ENCODE results near the gene RNF40.
A peak's percentile ranks its signal among the peaks of the same experiment; 100 is the strongest.

RNF40 gene

DNA sequence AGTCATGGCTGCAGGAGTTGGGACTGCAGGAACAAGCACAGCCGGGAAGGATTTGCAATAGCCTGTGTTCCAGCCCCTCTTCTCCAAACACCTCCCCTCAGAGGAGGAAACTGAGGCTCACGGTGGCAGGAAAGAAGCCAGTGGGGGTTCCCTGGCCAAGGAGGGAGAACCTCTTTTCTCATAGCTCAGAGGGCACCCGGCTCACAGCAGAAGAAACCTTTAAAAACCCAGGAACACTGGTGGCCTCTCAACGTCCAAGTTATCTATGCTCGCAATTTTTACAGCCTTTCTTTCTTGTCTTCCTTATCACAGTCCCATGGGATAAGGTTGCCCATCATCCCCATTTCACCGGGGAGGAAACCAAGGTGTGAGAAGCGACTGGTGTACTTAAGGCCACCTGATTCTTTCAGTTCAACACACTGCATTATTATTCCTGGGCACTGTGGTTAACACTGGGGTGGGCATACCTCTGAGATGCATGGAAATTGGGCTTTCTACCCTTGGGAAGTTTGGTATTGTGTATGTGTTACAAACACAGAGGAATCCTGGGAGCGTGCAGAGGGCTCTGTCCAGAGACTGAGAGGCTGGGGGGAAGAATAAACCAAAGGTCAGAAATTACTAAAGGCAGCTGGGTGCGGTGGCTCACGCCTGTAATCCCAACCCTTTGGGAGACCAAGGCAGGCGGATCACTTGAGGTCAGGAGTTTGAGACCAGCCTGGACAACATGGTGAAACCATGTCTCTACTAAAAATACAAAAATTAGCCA lies 25.7 kb downstream of the RNF40 start:
- peaks cover 9% of the 10 kb centered on the region for H3K4me1 ChIP-seq (ENCODE audit: insufficient read depth, poor library complexity, severe bottlenecking)
- H3K36me3 ChIP-seq (ENCODE audit: low read depth), result peaks cover 7% of the 10 kb centered on the region
- peak overlapping the region; percentile 76 for H3K27ac ChIP-seq (ENCODE audit: poor library complexity, severe bottlenecking)
- no peaks in the 10 kb centered on the region for H3K9me3 ChIP-seq (ENCODE audit: severe bottlenecking)
- TF ChIP-seq, protein P1, sequence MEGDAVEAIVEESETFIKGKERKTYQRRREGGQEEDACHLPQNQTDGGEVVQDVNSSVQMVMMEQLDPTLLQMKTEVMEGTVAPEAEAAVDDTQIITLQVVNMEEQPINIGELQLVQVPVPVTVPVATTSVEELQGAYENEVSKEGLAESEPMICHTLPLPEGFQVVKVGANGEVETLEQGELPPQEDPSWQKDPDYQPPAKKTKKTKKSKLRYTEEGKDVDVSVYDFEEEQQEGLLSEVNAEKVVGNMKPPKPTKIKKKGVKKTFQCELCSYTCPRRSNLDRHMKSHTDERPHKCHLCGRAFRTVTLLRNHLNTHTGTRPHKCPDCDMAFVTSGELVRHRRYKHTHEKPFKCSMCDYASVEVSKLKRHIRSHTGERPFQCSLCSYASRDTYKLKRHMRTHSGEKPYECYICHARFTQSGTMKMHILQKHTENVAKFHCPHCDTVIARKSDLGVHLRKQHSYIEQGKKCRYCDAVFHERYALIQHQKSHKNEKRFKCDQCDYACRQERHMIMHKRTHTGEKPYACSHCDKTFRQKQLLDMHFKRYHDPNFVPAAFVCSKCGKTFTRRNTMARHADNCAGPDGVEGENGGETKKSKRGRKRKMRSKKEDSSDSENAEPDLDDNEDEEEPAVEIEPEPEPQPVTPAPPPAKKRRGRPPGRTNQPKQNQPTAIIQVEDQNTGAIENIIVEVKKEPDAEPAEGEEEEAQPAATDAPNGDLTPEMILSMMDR (IDR thresholded peaks at IDR 0.05; ENCODE audit: poor library complexity, severe bottlenecking), result no peak
- no peak; the same call in 2 of the 3 replicates for ATAC-seq (ENCODE audit: low read depth)
- DNase-seq (ENCODE audit: low spot score), result no peak
- no peaks in the 10 kb centered on the region for H3K27me3 ChIP-seq (ENCODE audit: insufficient read depth, poor library complexity, severe bottlenecking)
- H3K4me3 ChIP-seq (ENCODE audit: severe bottlenecking), result peak overlapping the region; percentile 99

- ATAC-seq (ENCODE audit: low read depth), result no peak
- TF ChIP-seq, protein P1 (IDR thresholded peaks at IDR 0.05; ENCODE audit: poor library complexity, severe bottlenecking), result no peak
Measured at GRCh38 chr16:30793508-30794069, 31.5 kb downstream of the RNF40 start.

DNA sequence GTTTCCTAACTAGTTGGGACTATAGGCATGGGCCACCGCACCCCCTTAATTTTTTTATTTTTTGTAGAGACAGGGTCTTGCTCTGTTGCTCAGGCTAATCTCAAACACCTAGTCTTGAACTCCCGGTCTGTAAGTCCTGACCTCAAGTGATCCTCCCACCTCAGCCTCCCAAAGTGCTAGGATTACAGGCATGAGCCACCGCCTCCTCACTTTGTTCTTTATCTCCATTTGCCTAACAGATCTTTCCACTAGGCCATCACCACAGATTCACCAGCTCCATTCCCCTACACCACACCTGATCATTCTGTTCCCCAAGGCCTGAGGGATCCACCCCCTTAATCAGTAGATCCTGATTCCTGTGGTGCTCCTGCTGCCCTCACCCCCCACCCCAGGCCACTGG lies 32.5 kb downstream of the RNF40 start:
- TF ChIP-seq, protein P1 (IDR thresholded peaks at IDR 0.05; ENCODE audit: poor library complexity, severe bottlenecking), result no peak
- Histone ChIP-seq H3K36me3 (ENCODE audit: low read depth) (no peaks in the 10 kb centered on the region), H3K27me3 (ENCODE audit: insufficient read depth, poor library complexity, severe bottlenecking) (no peaks in the 10 kb centered on the region), H3K4me1 (ENCODE audit: insufficient read depth, poor library complexity, severe bottlenecking) (no peaks in the 10 kb centered on the region), H3K4me3 (ENCODE audit: severe bottlenecking) (no peak overlapping the region), H3K9me3 (ENCODE audit: severe bottlenecking) (no peaks in the 10 kb centered on the region), H3K27ac (ENCODE audit: poor library complexity, severe bottlenecking) (no peak overlapping the region)
- ATAC-seq (ENCODE audit: low read depth) (no peak), DNase-seq (ENCODE audit: low spot score) (no peak)

More at GRCh38 chr16:30793508-30794069, 31.5 kb downstream of the RNF40 start:
- Histone ChIP-seq H3K9me3 (ENCODE audit: severe bottlenecking) (no peaks in the 10 kb centered on the region), H3K4me3 (ENCODE audit: severe bottlenecking) (no peak overlapping the region), H3K4me1 (ENCODE audit: insufficient read depth, poor library complexity, severe bottlenecking) (no peaks in the 10 kb centered on the region), H3K27ac (ENCODE audit: poor library complexity, severe bottlenecking) (no peak overlapping the region), H3K36me3 (ENCODE audit: low read depth) (no peaks in the 10 kb centered on the region), H3K27me3 (ENCODE audit: insufficient read depth, poor library complexity, severe bottlenecking) (no peaks in the 10 kb centered on the region)
- peak; percentile 60 for DNase-seq (ENCODE audit: low spot score)

DNA sequence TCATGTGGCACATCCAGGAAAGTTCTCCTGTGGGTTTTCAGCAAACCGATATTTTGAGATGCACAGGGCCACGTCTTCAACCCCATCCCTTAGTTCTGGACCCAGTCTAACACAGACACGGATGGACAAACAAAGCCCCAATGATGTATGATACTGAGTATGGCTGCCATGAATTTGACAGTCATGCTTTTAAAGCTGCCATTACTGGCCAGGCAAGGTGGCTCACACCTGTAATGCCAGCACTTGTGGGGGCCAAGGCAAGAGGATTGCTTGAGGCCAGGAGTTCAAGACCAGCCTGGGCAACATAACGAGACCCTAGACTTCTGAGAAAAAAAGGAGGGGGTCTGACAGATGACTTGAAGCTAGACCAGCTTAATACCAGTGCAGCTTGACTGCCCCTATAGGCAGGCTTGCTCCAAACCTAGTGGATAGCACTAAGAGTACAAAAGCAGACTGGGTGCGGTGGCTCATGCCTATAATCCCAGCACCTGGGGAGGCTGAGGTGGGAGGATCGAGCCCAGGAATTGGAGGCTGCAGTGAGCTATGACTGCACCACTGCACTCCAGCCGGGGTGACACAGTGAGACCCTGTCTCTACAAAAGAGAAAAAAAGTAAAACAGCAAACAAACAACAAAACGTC lies 35.7 kb downstream of the RNF40 start:
- Histone ChIP-seq H3K4me1 (ENCODE audit: insufficient read depth, poor library complexity, severe bottlenecking) (no peaks in the 10 kb centered on the region), H3K9me3 (ENCODE audit: severe bottlenecking) (no peaks in the 10 kb centered on the region), H3K27ac (ENCODE audit: poor library complexity, severe bottlenecking) (no peak overlapping the region), H3K4me3 (ENCODE audit: severe bottlenecking) (no peak overlapping the region), H3K27me3 (ENCODE audit: insufficient read depth, poor library complexity, severe bottlenecking) (no peaks in the 10 kb centered on the region), H3K36me3 (ENCODE audit: low read depth) (no peaks in the 10 kb centered on the region)
- no peak for DNase-seq (ENCODE audit: low spot score)
- TF ChIP-seq, protein P1 (IDR thresholded peaks at IDR 0.05; ENCODE audit: poor library complexity, severe bottlenecking), result peak; percentile 12
- peak; percentile 69 for ATAC-seq (ENCODE audit: low read depth)

Data from RWPE2 (cell line).